ENCODE results near the gene TH. TPM values are rescaled to one million over a fixed set of nuclear protein-coding genes. Genes with fewer than 3 reads are reported as not detected.

Gene TH
- polyA plus RNA-seq, 12 donors, result 0.10 to 1.3 (median 0.51) TPM; not detected in 4

DNA sequence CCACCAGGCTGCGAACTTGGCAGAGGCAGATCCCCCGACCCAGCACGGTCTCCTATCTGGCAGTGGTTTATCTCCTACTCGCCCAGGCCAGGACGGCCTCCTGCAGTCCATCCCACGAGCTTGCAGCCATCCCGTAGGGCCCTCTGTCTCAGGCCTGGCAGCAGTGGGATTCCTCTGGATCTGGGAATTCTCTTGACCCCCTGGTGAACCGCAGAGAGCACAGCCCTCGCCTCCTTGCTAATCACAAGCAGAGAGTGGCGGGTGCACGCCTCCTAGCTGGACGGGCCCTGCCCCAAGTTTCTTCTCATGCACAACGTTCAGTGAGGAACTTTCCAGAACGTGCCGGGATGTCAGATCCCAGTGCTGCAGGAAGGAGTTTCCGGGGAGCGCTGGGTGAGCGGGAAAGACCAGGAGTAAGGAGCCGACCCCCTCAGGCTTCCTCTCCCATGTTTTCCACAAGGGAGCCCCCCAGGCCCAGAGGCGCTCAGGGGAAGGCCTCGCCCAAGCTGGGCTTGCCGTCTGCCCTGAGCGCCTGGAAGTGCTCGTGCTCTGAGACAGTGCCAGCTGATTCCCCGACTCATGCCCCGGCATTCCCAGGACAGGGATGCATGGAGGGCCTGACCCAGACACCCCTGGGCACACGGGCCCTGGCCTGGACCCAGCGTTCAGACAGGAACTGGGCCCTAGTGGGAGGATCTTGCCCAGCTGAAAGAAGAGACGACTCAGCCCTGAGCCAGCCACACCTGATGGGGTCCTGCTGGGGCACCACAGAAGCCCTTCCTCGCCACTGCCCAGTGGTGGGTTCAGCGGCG is 57.0 kb downstream of the TH start:
- no peak for DNase-seq

Other genes with a start within 250 kb of the TH start
- 100 to 1,000 TPM in 2 of 12 donors, 10 to 100 TPM in 9, not detected in 1; 47.4 to 119 (median 73.6) TPM for gene MRPL23, start 224.5 kb downstream of the TH start, polyA plus RNA-seq (ENCODE audit: insufficient read length in 12 of 12)
- gene H19, start 174.0 kb downstream of the TH start, polyA plus RNA-seq (ENCODE audit: insufficient read length in 12 of 12), result over 10,000 TPM in 9 of 12 donors, 1,000 to 10,000 TPM in 3; 9,391 to 57,495 (median 10,764) TPM
- gene IGF2, start 32.4 kb downstream of the TH start, polyA plus RNA-seq (ENCODE audit: insufficient read length in 12 of 12), result over 10,000 TPM in 1 of 12 donors, 1,000 to 10,000 TPM in 11; 2,801 to 25,201 (median 3,863) TPM
- not detected for gene INS, start 10.6 kb downstream of the TH start, polyA plus RNA-seq (ENCODE audit: insufficient read length in 12 of 12)
- 1 to 10 TPM in 1 of 12 donors, under 1 TPM in 7, not detected in 4; 0.08 to 1.0 (median 0.15) TPM for gene ASCL2, start 98.8 kb upstream of the TH start, polyA plus RNA-seq (ENCODE audit: insufficient read length in 12 of 12)
- gene C11orf21, start 130.1 kb upstream of the TH start, polyA plus RNA-seq (ENCODE audit: insufficient read length in 12 of 12), result 1 to 10 TPM in 11 of 12 donors, not detected in 1; 1.0 to 9.1 (median 3.1) TPM
- gene TSPAN32, start 130.2 kb upstream of the TH start, polyA plus RNA-seq (ENCODE audit: insufficient read length in 12 of 12), result 1 to 10 TPM in 10 of 12 donors, not detected in 2; 1.8 to 6.4 (median 3.9) TPM
- gene CD81, start 205.5 kb upstream of the TH start, polyA plus RNA-seq (ENCODE audit: insufficient read length in 12 of 12), result 100 to 1,000 TPM; 322 to 577 (median 435) TPM
- gene TSSC4, start 228.9 kb upstream of the TH start, polyA plus RNA-seq (ENCODE audit: insufficient read length in 12 of 12), result 10 to 100 TPM in 11 of 12 donors, not detected in 1; 15.1 to 29.2 (median 17.7) TPM